BE2C (cell line): Measurements from ENCODE around the gene EMP2.

Experiments used
- DNase-seq: peaks from one replicate; pipeline ENCODE4 v3.0.0-alpha.2; 2020
- H3K27me3 ChIP-seq: fragments of 250-450 bp; sonication (Bioruptor Pico); 2 replicates; pipeline ENCODE4 v1.5.1; 2020; ENCODE audit warnings: mild to moderate bottlenecking
- H3K36me3 ChIP-seq: fragments of 250-450 bp; sonication (Bioruptor Pico); 2 replicates; pipeline ENCODE4 v1.5.1; 2020; ENCODE audit warnings: mild to moderate bottlenecking
- H3K4me1 ChIP-seq: fragments of 250-450 bp; sonication (Bioruptor Pico); 2 replicates; pipeline ENCODE4 v1.5.1; 2020
- H3K4me3 ChIP-seq: 2 replicates; pipeline ENCODE4 v1.5.1; 2011; ENCODE audit warnings: low read depth, low read length
- H3K9me3 ChIP-seq: fragments of 250-450 bp; sonication (Bioruptor Pico); 2 replicates; pipeline ENCODE4 v1.5.1; 2020
- TF ChIP-seq, protein P1 (sequence below): IDR thresholded peaks from 2 replicates; pipeline ENCODE4 v1.5.1; 2012; ENCODE audit warnings: mild to moderate bottlenecking, low read depth, low read length

The EMP2 gene

DNA sequence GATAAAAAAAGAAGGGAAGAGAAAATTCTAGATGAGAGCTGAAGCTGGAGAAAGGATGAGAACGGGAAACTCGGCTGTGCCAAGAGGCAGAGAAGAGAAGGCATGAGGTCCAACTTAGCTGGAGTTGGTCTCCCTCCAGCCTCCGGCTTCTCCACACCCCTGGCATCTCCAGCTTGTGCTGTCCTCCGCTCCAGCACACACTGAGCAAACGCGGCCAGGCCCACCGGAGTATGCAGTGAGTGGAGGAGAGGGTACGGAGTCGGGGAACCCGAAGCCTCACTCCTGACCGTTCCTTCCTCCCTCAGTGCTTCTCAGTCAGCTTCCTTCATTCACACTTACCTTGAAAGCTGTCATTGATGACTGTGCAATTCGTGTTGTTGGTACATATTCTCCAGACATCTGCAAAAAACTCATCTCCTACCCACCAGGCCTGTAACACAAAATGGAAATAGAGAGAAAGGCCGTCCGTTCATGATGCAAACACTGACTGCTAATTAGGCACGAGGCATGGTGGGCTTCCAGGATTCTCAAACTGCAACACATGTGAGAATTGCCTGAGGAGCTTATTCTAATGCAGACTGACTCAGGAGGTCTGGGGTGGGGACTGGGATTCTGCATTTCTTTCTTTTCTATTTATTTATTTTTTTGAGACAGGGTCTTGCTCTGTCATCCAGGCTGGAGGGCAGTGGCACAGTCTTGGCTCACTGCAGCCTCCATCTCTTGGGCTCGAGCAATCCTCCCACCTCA is 37.0 kb downstream of the EMP2 start:
- DNase-seq = no peak
- TF ChIP-seq, protein P1, sequence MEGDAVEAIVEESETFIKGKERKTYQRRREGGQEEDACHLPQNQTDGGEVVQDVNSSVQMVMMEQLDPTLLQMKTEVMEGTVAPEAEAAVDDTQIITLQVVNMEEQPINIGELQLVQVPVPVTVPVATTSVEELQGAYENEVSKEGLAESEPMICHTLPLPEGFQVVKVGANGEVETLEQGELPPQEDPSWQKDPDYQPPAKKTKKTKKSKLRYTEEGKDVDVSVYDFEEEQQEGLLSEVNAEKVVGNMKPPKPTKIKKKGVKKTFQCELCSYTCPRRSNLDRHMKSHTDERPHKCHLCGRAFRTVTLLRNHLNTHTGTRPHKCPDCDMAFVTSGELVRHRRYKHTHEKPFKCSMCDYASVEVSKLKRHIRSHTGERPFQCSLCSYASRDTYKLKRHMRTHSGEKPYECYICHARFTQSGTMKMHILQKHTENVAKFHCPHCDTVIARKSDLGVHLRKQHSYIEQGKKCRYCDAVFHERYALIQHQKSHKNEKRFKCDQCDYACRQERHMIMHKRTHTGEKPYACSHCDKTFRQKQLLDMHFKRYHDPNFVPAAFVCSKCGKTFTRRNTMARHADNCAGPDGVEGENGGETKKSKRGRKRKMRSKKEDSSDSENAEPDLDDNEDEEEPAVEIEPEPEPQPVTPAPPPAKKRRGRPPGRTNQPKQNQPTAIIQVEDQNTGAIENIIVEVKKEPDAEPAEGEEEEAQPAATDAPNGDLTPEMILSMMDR = no peak
- Histone ChIP-seq H3K36me3 (no peaks in the 10 kb centered on the region), H3K4me1 (no peaks in the 10 kb centered on the region), H3K4me3 (no peak overlapping the region), H3K27me3 (no peaks in the 10 kb centered on the region), H3K9me3 (no peaks in the 10 kb centered on the region)

DNA sequence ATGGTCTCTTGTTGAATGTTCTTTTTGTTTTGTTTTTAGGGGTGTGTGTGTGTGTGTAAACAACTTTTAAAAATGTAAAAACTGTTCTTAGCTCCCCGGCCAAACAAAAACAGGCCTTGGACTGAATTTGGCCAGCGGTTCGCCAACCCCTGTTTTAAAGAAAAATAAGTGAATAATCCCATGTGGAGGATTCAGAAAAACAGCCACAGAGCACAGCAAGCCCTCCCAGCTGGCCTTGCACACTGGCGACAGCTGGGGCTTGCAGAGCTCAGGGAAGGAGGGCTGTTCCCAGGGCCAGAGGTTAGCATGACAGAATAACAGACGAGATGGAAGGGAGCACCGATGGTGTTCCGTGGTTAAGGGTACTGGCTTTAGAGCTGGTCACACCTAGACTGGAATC is 39.0 kb downstream of the EMP2 start:
- H3K9me3 ChIP-seq = no peaks in the 10 kb centered on the region
- H3K4me3 ChIP-seq = no peak overlapping the region
- TF ChIP-seq, protein P1 = no peak
- DNase-seq = no peak
- no peaks in the 10 kb centered on the region for H3K4me1 ChIP-seq
- no peaks in the 10 kb centered on the region for H3K36me3 ChIP-seq
- no peaks in the 10 kb centered on the region for H3K27me3 ChIP-seq

DNA sequence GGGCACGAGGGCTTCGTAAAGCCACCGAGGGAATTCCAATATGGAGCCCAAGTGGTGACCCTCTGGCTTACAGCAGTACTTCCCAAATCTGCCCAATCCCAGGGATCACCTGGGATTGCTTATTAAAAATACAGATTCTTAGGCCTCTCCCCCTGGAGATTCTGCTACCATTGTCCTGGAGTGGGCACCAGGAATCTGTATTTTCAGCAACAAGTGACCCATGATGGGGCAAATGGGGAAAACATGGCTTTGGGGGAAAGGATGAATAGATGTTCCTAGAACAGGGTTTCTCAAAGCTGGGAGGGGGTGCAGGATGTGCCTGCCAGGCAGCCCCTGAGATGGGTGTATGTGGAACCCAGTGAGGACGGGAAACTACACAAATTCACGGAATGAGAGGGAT is 40.6 kb downstream of the EMP2 start:
- no peak overlapping the region for H3K4me3 ChIP-seq
- no peaks in the 10 kb centered on the region for H3K36me3 ChIP-seq
- H3K4me1 ChIP-seq = no peaks in the 10 kb centered on the region
- H3K9me3 ChIP-seq = no peaks in the 10 kb centered on the region
- TF ChIP-seq, protein P1 = no peak
- DNase-seq = no peak
- H3K27me3 ChIP-seq = no peaks in the 10 kb centered on the region

DNA sequence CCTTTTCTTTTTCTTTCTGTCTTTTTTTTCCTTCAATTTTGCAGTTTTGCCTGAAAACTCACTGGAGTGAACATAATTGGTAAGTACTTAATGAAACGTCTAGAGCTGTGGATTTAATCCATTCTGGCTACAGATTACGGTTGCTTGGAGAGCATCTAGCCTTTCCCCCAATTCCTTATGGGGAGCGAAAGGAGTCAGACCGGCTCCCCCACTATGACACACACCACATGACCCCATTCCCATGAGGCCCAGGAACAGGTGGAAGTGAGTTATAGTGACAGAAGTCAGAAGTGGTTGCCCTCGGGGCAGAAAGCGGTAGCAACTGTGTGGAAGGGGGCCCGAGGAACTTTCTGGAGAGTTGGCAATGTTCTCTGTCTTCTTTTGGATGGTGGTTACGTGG is 41.2 kb downstream of the EMP2 start:
- no peak for DNase-seq
- Histone ChIP-seq H3K36me3 (no peaks in the 10 kb centered on the region), H3K9me3 (no peaks in the 10 kb centered on the region), H3K27me3 (no peaks in the 10 kb centered on the region), H3K4me1 (no peaks in the 10 kb centered on the region), H3K4me3 (no peak overlapping the region)
- TF ChIP-seq, protein P1 = no peak

DNA sequence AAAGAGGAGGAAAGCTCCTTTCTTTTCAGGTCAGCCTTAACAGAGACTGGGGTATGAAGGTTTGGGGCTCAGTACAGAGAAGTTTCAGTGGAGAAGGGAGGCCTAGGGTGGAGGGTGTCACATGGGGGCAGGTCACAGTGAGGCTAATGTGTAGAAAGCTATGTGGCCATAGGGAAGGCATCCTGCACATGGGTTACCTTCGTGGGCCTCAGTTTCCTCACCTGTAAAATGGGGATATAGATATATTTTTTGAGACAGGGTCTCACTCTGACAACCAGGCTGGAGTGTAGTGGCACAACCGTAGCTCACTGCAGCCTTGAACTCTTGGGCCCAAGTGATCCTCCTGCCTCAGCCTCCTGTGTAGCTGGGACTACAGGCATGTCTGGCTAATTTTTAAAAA is 41.8 kb downstream of the EMP2 start:
- no peaks in the 10 kb centered on the region for H3K4me1 ChIP-seq
- no peaks in the 10 kb centered on the region for H3K27me3 ChIP-seq
- no peaks in the 10 kb centered on the region for H3K9me3 ChIP-seq
- H3K4me3 ChIP-seq = no peak overlapping the region
- TF ChIP-seq, protein P1 = no peak
- DNase-seq = no peak
- no peaks in the 10 kb centered on the region for H3K36me3 ChIP-seq

DNA sequence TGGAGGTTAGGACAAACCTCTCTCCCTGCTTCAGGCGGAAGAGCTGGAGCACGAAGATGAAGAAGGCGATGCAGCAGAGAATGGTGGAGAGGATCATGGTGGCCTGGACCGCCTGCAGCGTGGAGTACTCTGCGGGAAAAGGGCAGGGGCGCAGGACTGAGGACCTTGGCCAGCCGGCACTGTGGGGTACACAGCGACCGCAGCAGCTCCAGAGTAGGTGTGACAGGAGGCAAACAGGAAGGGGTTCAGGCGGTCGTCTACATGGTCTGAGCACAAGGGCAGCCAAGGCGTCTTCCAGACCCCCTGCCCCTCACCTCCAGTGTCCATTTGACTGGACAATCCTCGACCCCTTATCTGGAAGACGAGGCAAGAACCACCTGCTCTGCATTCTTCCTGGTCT is 42.5 kb downstream of the EMP2 start:
- DNase-seq = no peak
- TF ChIP-seq, protein P1 = no peak
- no peaks in the 10 kb centered on the region for H3K4me1 ChIP-seq

More for the DNA sequence above, 42.5 kb downstream of the EMP2 start:
- Histone ChIP-seq H3K9me3 (no peaks in the 10 kb centered on the region), H3K4me3 (no peak overlapping the region), H3K27me3 (no peaks in the 10 kb centered on the region), H3K36me3 (no peaks in the 10 kb centered on the region)
